K562 (cell line): ENCODE data around the gene CLCN1. TPM values are rescaled to one million over a fixed set of nuclear protein-coding genes. Genes with fewer than 3 reads are reported as not detected.

Experiments used
- ELF2 ChIP-seq: fragments of 250-450 bp; sonication (Bioruptor Pico); IDR thresholded peaks from 2 replicates; pipeline ENCODE4 v1.5.0; 2021; ENCODE audit warnings: mild to moderate bottlenecking
- ETV1 ChIP-seq: fragments of 450-650 bp; conservative IDR thresholded peaks from 2 replicates; pipeline ENCODE4 v1.6.1; 2016; ENCODE audit warnings: missing genetic modification characterization, control low read depth, low read depth, missing compliant biosample characterization
- HDGF ChIP-seq: fragments of 450-650 bp; IDR thresholded peaks from 2 replicates; pipeline ENCODE4 v1.6.1; 2016
- JUNB ChIP-seq: fragments of 450-650 bp; formaldehyde crosslinking; conservative IDR thresholded peaks from 2 replicates; pipeline ENCODE4 v1.4.0; 2020; ENCODE audit warnings: mild to moderate bottlenecking
- LARP7 ChIP-seq: fragments of 450-650 bp; IDR thresholded peaks from 2 replicates; pipeline ENCODE4 v1.6.1; 2016
- NFATC3 ChIP-seq: fragments of 450-650 bp; IDR thresholded peaks from 2 replicates; pipeline ENCODE4 v1.6.1; 2017; ENCODE audit warnings: mild to moderate bottlenecking
- PTRF ChIP-seq: fragments of 450-650 bp; IDR thresholded peaks from 2 replicates; pipeline ENCODE4 v1.6.1; 2016; ENCODE audit warnings: mild to moderate bottlenecking, missing genetic modification characterization, missing compliant biosample characterization
- SMARCA4 ChIP-seq: fragments of 450-650 bp; IDR thresholded peaks from 2 replicates; pipeline ENCODE4 v1.6.1; 2016
- SMARCC2 ChIP-seq: fragments of 450-650 bp; IDR thresholded peaks from 2 replicates; pipeline ENCODE4 v1.6.1; 2017; ENCODE audit warnings: antibody characterized with exemption, moderate library complexity, mild to moderate bottlenecking, low read depth
- SUPT5H ChIP-seq: fragments of 450-650 bp; IDR thresholded peaks from 2 replicates; pipeline ENCODE4 v1.6.1; 2016
- TCFL5 ChIP-seq: fragments of 250-450 bp; sonication (Bioruptor Pico); conservative IDR thresholded peaks from 2 replicates; pipeline ENCODE4 v1.6.1; 2021; ENCODE audit warnings: mild to moderate bottlenecking, moderate library complexity, matching md5 sums
- ZBTB33 ChIP-seq: sonication (generic); formaldehyde crosslinking; IDR thresholded peaks from 2 replicates; pipeline ENCODE4 v1.8.1; 2023; ENCODE audit warnings: mild to moderate bottlenecking, missing genetic modification reagents
- ZC3H4 ChIP-seq: sonication (generic); formaldehyde crosslinking; IDR thresholded peaks from 2 replicates; pipeline ENCODE4 v1.9.0; 2021; ENCODE audit warnings: missing genetic modification reagents, borderline replicate concordance
- ZNF146 ChIP-seq: IDR thresholded peaks from one replicate; pipeline ENCODE4 v1.6.1; 2018; ENCODE audit warnings: missing compliant biosample characterization; ENCODE audit not compliant: unreplicated experiment
- ZNF217 ChIP-seq: sonication (generic); formaldehyde crosslinking; IDR thresholded peaks from 2 replicates; pipeline ENCODE4 v1.8.0; 2022; ENCODE audit warnings: mild to moderate bottlenecking, missing genetic modification reagents
- ZNF583 ChIP-seq: fragments of 250-450 bp; sonication (Bioruptor Pico); IDR thresholded peaks from 2 replicates; pipeline ENCODE4 v1.4.0; 2020
- polyA plus RNA-seq, 8 experiments: library from polyadenylated mRNA; depleted of rRNA in 4 of 8; stranded (reverse) in 5 of 8; unstranded in 3 of 8; fragments of >200 nt; fragmentation: Nextera tagmentation in 2 of 8; fragmentation: Illumina TruSeq in 1 of 8; extraction: Ambion mirVana in 2 of 8; extraction: Trizol in 1 of 8; gene quantifications; 2 replicates each; pipeline versions ENCODE4 v1.2.1 to v1.2.3, GENCODE V29; 2011 to 2014; ENCODE audit warnings: inconsistent platforms in 1 of 8, missing spikeins in 1 of 8
- total RNA-seq, 7 experiments: library from RNA; depleted of rRNA in 6 of 7; stranded (reverse); fragments of >200 nt in 6 of 7; fragmentation: Illumina TruSeq in 2 of 7; extraction: Trizol in 2 of 7; gene quantifications; 2 replicates each; pipeline versions ENCODE4 v1.2.1 to v1.2.3, GENCODE V29; 2011 to 2021; ENCODE audit warnings: low replicate concordance in 1 of 7
- TF ChIP-seq, protein P1 (sequence below), 2 experiments: fragments of 450-650 bp; formaldehyde crosslinking in 1 of 2; IDR thresholded peaks; 2 replicates each; pipeline versions ENCODE4 v1.4.0 to v1.6.1; 2014 to 2020; ENCODE audit warnings: mild to moderate bottlenecking in 2 of 2, borderline replicate concordance in 1 of 2, low read depth in 1 of 2
- TF ChIP-seq, protein P2 (sequence below), 2 experiments: fragments of 450-650 bp; conservative IDR thresholded peaks; 2 replicates each; pipeline ENCODE4 v1.6.1; 2017; ENCODE audit warnings: mild to moderate bottlenecking in 2 of 2, moderate library complexity in 2 of 2

The CLCN1 gene
- total and polyA plus RNA-seq, 9 of the 15 experiments (the other 6 are each of a cell fraction or from before 2014, with no cell fraction given): 0.01 to 0.11 (median 0.04) TPM; not detected in 4

DNA sequence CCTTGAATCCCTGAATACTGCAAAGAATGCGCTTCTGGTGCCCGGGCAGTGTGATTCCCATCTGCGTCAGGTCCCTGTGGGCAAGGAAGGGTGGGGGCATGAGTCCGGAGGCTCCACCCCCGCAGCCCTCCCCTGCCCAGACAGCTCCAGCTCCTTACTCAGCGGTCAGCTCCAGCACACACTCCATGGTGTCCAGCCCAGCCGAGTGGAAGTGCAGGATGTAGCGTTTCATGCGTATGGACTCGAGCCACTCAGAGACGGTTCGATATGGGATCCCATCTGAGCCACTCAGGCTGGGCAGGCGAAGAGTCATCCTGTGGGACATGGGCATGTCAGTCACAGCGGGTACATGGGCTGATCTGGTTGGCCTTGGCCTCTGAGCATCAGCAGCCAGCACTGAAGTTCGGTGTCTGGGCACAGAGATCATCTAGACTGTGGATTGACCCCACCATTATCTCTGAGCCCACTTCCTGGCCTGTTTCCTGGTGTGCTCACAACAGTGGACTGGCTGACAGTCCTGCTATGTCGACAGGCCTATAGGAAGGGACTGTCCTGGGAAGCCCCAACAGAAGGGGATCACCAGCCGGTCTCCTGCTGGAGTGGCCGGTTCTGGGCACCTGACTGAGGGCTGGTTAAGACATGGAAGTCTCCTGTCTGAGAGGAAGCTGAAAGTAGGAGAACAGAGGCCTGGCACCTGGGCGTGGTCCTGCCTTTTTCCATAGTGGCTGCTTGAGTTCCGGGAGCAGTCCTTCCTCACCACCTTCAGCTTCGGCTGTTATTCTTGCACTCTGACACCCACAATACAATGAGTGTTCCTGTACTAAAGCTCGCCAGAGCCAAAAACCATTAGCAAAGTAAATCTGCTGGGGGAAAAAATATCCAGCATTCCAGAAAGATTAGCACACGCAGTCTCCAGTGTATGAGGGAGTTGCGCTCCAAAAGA lies 75.8 kb downstream of the CLCN1 start (continued):
- TF ChIP-seq, protein P1, sequence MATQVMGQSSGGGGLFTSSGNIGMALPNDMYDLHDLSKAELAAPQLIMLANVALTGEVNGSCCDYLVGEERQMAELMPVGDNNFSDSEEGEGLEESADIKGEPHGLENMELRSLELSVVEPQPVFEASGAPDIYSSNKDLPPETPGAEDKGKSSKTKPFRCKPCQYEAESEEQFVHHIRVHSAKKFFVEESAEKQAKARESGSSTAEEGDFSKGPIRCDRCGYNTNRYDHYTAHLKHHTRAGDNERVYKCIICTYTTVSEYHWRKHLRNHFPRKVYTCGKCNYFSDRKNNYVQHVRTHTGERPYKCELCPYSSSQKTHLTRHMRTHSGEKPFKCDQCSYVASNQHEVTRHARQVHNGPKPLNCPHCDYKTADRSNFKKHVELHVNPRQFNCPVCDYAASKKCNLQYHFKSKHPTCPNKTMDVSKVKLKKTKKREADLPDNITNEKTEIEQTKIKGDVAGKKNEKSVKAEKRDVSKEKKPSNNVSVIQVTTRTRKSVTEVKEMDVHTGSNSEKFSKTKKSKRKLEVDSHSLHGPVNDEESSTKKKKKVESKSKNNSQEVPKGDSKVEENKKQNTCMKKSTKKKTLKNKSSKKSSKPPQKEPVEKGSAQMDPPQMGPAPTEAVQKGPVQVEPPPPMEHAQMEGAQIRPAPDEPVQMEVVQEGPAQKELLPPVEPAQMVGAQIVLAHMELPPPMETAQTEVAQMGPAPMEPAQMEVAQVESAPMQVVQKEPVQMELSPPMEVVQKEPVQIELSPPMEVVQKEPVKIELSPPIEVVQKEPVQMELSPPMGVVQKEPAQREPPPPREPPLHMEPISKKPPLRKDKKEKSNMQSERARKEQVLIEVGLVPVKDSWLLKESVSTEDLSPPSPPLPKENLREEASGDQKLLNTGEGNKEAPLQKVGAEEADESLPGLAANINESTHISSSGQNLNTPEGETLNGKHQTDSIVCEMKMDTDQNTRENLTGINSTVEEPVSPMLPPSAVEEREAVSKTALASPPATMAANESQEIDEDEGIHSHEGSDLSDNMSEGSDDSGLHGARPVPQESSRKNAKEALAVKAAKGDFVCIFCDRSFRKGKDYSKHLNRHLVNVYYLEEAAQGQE (IDR thresholded peaks at IDR 0.05; ENCODE audit: borderline replicate concordance): no peak
- TF ChIP-seq, protein P1 (CRISPR knock-in tag; IDR thresholded peaks at IDR 0.05; ENCODE audit: low read depth): no peak
- TF ChIP-seq ZNF583 (CRISPR knock-in tag): no peak
- TF ChIP-seq PTRF (tag): no peak
- peak; percentile 35; the same call in 1 of the 2 replicates for TF ChIP-seq SUPT5H
- TF ChIP-seq ZNF146: no peak
- TF ChIP-seq JUNB (CRISPR knock-in tag): no peak
- TF ChIP-seq NFATC3: no peak
- no peak for TF ChIP-seq ZNF217 (CRISPR knock-in tag)
- no peak for TF ChIP-seq ELF2
- no peak for TF ChIP-seq ZBTB33 (CRISPR knock-in tag)
- TF ChIP-seq, protein P2, sequence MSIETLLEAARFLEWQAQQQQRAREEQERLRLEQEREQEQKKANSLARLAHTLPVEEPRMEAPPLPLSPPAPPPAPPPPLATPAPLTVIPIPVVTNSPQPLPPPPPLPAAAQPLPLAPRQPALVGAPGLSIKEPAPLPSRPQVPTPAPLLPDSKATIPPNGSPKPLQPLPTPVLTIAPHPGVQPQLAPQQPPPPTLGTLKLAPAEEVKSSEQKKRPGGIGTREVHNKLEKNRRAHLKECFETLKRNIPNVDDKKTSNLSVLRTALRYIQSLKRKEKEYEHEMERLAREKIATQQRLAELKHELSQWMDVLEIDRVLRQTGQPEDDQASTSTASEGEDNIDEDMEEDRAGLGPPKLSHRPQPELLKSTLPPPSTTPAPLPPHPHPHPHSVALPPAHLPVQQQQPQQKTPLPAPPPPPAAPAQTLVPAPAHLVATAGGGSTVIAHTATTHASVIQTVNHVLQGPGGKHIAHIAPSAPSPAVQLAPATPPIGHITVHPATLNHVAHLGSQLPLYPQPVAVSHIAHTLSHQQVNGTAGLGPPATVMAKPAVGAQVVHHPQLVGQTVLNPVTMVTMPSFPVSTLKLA (conservative IDR thresholded peaks at IDR 0.05): no peak
- no peak for TF ChIP-seq HDGF
- TF ChIP-seq TCFL5 (CRISPR knock-in tag): no peak
- TF ChIP-seq ETV1 (tag): no peak
- no peak for TF ChIP-seq SMARCA4
- no peak for TF ChIP-seq SMARCC2
- no peak for TF ChIP-seq LARP7
- TF ChIP-seq ZC3H4 (CRISPR knock-in tag): no peak
